Kidney capillary endothelial cell (primary cell): ENCODE measurements around the gene PCBP1.
"Not testable (repeated sequence)": the region's sequence is repeated elsewhere in the genome, so short reads cannot be mapped to it uniquely, and the experiment has no call there.

Source experiments
- DNase-seq: peaks from one replicate; pipeline ENCODE4 v3.0.0-alpha.2; 2018; ENCODE audit warnings: low spot score

PCBP1 gene

DNA sequence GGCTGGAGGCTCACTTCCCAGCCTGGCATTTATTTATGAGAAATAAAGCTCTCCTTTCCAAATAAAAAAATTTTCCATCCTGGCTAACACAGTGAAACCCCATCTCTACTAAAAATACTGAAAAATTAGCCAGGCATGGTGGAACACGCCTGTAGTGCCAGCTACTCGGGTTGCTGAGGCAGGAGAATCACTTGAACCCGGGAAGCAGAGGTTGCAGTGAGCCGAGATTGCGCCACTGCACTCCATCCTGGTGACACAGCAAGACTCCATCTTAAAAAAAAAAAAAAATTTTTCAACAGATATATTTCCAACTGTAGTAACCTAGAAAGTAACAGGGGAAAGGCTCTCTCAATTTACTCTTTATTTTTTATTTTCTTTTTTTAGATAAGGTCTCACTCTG, 6.1 kb upstream of the PCBP1 start:
- no peak for DNase-seq

DNA sequence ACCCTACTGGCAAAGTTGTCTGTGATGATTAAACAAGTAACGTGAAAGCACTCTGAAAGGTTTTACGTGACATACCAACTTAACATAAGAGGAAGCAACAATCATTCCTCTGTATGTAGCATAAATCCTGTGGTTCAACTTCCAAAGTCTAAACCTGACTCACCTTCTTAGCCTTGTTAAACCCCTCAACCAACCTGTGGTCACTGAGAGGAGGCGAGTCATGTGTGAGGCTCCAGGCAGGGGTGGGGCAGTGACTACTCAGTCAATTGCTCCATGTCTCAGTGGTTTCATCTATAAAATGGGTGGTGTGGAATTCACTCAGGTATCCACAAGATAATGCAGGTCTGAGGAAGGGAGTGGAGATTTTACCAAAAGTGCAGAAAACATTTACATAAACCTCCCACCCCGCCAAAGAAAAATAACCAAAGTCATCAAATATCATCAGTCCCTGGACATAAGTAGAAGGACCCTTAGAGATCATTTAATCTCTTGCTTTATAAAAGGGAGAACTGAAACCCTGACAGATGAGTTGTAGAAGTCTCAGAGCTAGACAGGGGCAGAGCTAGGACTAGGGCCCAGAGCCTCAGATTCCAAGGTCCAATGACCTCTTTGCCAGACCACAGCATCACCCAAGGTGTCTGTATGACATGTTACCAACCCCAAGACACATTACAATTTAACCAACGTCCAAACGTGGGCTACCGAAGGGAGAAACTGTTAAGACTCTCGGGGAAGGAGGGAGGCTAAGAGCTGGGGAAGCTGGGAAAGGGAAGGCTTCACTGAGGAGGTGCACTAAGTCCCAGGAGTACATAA, 3.7 kb upstream of the PCBP1 start:
- no peak for DNase-seq

DNA sequence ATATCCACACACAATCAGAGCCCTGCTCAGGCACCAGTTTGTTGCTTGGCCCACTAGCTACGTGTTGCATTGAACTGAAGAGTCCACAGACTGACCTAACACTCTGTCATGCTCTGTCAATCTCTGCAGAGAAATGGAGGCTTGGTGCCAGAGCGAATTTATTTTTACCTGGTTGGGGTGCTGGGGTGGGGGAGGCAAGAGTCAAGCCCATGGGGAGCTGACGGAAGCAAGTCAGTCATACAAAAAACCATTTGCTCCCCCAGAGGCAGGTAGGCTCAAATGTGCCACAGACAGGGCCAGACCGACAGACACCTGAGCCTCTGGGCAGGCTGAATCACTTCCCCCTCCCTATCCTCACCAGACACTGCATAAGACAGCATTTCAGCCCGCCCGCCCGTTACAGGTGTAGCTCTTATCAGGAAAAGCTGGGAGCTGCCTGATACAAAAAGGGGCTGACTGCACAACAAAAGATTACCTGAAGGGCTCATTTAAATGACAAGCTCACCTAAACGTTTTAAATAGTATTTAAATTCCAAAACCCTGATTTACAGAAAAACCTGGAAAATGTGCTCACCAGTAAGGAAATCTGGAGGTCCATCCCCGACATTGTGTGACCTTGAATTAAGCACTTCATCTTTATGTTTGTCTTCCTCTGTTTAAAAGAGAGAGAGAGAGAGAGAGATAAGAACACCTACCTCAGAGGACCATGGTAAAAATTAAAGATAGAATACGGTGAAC, 2.1 kb upstream of the PCBP1 start:
- DNase-seq, result no peak

DNA sequence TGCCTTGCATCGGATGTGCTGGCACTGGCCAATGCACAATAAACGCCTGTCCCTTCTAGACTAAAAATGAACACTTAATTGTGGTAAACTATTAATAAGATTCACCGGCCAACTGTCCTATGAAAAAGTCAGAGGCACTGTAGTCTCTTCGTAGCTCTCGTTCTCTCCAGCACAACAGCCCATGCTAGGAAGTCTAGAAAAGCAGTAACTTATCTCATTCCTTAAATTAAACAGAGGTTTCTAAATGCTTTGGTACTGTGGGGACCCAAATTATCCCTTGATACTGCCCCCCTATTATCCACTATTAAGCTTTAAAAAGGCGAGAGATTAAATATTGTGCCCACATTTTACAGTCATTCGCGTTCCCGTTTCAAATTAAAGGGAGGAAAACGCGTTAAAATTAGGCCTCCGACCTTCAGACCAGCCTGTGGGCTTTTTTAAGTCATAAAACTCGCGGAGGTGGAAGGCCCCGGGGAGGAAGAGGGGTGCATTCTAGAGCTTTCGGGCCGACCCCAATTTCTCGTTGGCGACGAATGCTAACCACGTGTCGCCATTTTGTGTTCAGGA, 1.5 kb upstream of the PCBP1 start:
- no peak for DNase-seq

DNA sequence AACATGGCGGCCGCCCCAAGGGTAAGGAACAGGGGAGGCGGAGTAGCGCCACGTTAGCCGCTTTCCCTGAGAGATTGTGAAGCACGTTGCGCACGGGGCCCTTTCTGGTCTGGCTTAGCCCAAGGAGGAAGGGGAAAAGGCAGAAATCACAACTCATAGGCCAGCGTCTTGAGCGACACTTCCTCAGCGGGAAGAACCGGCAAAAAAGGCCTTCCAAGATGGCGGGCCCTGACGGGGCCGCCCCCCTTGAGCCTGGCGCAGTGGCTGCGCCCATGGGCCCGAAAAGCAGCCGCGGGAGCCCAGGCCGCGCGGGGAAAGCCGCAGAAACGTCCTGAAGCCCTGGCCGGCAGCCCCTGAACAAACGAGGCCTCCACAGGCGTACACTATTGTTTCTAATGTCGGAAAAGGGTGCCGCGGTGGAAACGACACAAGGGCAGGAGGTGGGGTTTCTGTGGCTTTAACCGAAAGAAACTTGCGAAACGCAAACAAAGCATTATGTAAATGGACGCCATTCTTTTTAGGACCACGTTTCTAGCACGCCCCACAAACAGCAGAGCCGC, 919 bp upstream of the PCBP1 start:
- peak; percentile 63 for DNase-seq

DNA sequence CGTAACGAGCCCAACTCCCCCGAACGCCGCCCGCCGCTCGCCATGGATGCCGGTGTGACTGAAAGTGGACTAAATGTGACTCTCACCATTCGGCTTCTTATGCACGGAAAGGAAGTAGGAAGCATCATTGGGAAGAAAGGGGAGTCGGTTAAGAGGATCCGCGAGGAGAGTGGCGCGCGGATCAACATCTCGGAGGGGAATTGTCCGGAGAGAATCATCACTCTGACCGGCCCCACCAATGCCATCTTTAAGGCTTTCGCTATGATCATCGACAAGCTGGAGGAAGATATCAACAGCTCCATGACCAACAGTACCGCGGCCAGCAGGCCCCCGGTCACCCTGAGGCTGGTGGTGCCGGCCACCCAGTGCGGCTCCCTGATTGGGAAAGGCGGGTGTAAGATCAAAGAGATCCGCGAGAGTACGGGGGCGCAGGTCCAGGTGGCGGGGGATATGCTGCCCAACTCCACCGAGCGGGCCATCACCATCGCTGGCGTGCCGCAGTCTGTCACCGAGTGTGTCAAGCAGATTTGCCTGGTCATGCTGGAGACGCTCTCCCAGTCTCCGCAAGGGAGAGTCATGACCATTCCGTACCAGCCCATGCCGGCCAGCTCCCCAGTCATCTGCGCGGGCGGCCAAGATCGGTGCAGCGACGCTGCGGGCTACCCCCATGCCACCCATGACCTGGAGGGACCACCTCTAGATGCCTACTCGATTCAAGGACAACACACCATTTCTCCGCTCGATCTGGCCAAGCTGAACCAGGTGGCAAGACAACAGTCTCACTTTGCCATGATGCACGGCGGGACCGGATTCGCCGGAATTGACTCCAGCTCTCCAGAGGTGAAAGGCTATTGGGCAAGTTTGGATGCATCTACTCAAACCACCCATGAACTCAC, 673 bp downstream of the PCBP1 start:
- DNase-seq, result peak; percentile 30

DNA sequence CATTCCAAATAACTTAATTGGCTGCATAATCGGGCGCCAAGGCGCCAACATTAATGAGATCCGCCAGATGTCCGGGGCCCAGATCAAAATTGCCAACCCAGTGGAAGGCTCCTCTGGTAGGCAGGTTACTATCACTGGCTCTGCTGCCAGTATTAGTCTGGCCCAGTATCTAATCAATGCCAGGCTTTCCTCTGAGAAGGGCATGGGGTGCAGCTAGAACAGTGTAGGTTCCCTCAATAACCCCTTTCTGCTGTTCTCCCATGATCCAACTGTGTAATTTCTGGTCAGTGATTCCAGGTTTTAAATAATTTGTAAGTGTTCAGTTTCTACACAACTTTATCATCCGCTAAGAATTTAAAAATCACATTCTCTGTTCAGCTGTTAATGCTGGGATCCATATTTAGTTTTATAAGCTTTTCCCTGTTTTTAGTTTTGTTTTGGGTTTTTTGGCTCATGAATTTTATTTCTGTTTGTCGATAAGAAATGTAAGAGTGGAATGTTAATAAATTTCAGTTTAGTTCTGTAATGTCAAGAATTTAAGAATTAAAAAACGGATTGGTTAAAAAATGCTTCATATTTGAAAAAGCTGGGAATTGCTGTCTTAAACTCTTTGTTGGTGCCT, 1.4 kb downstream of the PCBP1 start:
- no peak for DNase-seq

DNA sequence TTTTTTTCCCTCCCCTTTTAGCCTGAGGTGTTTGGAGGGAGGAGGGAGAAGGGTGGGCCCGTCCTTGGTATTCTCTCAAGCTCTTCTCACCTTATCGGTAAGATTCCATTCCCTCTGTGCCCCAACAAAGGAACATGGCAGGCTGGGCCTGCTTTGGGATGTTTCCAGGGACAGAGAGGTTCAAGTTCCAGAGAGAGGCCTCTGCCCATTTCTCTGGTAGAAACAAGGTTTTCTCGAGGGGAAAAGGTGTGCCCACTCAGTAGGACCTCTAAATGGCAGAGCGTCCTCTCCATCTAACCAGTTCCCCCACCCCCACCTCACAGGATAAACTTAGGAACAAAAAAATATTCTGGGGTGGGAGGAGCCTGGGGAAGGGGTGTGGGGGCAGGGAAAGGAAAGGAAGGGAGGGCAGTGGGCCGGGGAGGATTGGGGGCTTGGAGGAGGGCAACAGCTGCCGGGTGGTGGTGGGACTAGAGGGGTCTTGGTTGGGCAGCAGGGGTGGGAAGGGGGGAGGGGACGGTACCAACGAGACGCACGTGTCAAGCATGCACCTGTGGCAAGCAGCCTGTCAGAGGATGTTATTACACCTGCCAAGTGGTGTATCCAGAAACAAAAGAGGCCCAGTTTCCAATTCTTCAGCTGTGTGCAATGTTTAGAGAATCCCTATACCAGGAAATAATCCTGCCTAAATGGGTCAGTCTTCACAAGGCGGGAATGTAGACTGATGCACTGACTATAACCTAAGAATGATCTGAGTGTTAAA, 2.1 kb downstream of the PCBP1 start:
- no peak for DNase-seq

DNA sequence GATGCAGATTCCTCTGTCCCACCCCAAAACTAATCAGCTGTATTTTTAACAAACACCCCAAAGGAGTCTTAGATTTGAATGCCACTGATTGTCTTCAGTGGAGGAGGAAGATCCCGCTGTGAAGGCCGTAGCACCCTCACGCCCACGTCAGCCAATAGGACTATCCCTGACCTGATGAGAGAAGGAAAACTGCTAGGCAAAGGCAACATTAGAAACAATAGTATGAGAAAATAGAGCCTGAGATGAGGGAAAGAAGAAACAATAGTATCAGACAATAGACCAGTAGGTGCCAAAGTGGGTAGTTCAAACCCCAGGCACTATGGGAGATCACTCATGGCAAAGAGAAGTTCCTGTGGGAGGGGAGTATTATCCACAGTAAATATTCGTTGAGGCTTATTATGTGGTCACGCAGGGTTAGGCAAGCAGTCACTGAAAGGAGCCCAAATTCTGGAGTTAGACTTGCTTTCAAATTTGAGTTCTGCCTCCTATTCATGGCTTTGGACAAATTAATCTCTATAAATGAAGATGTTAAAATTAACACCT, 2.8 kb downstream of the PCBP1 start:
- no peak for DNase-seq

DNA sequence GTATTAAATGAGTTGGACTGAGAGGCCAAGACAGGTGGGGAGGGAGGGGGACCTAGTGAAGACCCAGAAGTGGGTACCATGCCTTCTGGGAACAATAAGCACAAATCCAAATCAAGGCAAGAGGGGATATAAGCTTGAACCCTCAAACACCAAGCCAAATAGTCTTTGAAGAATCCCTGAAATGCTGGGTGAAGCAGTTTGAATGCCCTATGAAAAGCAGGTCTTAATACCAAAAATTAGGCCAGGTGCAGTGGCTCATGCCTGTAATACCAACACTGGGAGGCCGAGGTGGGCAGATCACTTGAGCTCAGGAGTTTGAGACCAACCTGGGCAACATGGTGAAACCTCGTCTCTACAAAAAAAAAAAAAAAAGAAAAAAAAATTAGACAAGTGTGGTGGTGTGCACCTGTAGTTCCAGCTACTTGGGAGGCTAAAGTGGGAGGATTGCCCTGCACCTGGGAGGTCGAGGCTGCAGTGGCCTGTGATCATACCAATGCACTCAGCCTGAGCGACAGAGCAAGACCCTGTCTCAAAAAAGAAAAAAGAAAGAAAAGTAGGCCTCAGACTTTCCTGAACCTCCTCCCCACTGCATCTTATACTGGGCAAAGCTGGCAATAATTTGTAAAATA, 3.5 kb downstream of the PCBP1 start:
- DNase-seq, result no peak

DNA sequence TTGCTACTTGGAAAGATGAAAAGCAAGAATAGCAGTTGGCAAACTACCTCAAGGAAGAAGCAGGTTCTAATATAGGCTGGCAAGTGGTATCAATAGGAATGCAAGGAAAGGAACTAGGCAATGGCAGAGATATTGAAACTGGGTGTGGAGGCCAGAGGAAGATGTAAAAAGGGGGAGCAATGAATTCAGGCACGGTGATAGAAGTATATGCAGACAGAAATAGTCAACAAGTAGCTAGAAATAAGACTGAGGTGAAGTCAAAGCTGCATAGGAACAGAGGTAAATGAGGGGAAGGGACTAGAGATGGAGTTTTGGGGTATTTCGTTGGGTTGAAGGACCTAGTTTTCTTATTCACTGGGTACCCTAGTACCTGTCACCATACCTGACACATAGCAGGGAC, 4.1 kb downstream of the PCBP1 start:
- no peak for DNase-seq

DNA sequence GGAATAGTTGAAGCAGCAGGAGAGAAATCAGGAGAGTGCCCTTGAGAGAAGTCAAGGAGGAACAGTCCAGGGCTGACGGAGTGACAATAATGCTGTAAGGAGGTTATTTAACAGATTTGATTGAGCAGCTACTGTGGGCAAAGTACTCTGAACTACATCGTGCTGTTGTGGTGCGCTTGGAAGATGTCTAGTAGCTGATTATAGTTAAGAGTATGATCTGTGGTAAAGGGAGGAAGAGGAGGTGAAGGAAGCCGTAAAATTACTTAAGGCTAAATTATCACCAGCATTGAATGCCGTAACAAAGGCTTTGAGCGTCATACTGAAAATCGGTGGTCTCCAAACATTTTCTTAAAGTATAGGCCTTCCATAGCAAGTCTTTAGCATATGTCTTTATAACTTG, 4.5 kb downstream of the PCBP1 start:
- no peak for DNase-seq

DNA sequence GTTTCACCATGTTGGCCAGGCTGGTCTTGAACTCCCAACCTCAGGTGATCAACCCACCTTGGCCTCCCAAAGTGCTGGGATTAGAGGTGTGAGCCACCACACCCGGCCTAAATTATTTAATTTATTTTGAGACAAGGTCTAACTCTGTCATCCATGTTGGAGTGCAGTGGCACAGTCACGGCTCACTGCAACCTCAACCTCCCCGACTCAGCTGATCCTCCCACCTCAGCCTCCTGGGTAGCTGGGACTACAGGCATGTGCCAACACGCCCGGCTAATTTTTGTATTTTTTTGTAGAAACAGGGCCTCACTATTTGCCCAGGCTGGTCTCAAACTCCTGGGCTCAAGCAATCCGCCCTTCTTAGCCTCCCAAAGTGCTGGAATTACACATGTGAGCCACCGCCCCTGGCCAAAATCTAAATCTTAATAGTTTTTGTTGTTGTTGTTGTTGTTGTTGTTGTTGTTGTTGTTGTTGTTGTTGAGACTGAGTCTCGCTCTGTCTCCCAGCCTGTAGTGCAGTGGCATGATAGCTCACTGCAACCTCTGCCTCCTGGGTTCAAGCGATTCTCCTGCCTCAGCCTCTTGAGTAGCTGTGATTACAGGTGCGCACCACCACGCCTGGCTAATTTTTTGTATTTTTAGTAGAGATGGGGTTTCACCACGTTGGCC, 5.4 kb downstream of the PCBP1 start:
- DNase-seq, result not testable (repeated sequence)

DNA sequence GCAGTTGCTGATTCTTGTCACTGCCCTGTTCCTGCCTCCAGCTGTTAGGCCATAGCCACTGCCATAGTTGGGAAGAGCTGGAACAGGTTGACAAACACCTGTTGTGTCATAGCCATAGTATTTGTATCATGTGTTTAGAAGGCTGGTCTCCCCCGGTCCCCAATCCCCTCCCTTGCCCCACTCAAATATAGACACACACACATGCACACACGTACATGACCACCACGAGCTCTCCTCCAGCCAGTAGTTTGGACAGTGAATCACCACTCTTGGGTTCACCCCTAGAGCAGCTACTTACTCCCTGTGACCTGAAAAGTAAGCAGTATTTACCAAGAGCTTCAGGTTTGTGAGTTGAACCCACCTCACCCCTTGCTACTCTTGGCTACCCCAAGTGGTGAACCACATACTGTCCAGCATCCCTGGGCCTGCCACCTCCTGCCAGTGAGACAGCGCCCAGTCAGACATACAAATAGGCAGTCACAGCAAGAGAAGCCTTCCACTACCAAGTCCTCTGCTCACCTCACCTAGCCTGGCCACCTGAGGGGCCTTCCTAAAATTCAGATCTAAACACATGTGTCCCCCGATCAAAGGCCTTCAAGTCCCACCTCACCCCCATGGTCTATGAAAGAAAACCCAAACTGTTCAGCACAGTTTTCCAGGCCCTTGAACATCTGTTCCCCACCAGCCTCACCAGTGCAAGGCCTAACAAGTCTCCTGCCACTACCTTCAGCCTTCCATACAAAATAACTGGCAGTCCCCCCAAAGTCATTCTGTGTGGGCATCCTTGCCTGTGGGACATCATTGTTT, 7.1 kb downstream of the PCBP1 start:
- DNase-seq, result no peak

DNA sequence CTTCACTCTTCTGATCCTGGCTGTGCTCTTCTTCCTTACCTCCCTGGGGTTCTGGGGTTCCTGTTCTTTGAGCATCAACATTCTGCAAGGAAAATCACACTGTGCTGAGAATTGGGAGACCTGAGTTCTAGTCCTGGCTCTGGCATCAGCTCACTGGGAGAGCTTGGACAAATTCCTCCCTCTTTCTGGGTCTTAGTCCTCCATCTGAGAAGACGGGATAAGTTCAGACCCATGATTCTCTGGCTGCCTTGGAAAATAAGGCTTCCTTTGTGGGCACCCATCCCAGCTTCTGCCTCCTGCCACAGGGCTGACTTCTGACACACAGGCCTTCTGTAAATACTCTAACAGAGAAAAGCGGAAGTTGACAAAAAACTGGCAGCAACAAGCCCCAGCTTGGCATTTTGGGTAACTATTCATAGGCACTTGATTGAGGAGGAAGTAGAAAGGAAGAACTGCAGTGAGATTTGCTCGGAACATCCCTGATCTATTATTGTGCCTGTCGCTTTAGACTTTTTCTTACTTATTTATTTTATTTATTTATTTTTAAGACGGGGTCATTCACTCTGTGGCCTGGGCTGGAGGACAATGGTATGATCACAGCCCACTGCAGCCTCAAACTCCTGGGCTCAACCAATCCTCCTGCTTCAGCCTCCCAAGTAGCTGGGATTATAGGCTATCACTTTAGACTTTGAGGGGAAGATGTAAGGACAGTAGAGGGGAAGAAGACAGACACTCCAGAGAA, 7.9 kb downstream of the PCBP1 start:
- peak; percentile 52 for DNase-seq

DNA sequence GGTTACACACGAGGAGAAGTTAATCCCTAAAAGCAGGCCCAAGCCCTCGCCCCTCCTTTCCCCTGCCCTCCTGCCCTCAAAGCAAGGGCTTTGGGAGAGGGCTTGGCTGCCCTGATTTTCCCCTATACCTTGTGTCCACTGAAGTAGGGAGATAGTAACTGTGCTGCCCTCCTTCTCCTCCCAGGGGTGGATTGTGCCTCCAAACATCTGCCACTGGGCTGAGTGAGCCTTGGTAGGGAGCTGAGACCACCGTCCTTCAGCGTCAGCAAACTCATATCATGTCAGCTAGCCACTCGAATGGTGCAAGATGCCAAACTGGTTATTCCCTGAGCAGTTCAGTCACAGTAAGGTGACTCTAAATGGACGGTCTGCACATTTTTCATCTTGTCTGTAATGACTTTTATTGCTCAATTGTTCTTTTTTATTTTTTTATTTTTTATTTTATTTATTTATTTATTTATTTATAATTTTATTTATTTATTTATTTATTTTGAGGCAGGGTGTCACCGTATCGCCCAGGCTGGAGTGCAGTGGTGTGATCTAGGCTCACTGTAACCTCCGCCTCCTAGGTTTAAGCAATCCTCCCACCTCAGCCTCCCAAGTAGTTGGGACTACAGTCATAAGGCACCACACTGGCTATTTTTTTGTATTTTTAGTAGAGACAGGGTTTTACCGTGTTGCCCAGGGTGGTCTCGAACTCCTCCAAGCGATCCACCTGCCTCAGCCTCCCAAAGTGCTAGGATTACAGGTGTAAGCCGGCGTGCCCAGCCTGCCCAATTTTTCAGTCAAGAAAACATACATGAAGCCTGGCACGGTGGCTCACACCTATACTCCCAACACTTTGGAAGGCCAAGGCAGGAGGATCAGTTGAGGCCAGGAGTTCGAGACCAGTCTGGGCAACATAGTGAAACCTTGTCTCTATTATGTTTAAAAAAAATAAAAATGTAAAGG, 8.7 kb downstream of the PCBP1 start:
- DNase-seq, result no peak

DNA sequence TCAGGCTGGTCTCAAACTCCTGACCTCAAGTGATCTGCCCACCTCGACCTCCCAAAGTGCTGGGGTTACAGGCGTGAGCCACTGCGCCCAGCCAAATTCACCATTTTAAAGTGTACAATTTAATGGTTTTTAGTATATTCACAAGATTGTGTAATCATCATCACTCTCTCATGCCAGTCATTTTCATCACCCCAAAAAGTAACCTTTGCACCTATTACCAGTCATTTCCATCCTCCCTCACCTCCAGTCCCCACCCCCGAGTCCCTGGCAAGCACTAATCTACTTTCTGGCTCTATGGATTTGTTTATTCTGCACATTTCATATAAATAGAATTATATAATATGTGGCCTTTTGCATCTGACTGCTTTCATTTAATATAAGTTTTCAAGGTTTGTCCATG, 10.8 kb downstream of the PCBP1 start:
- no peak for DNase-seq
